Mononuclear cell (primary cell): Measurements from ENCODE around the gene KRTAP4-2. TPM values are rescaled to one million over a fixed set of nuclear protein-coding genes. Genes with fewer than 3 reads are reported as not detected.
"Not testable (repeated sequence)": the region's sequence is repeated elsewhere in the genome, so short reads cannot be mapped to it uniquely, and the experiment has no call there.

Experiments
- H3K27me3 ChIP-seq: 2 replicates; pipeline ENCODE4 v1.6.0; 2011; ENCODE audit warnings: low read length, control low read depth; ENCODE audit not compliant: insufficient read depth
- H3K4me1 ChIP-seq: 2 replicates; pipeline ENCODE4 v1.5.1; 2011; ENCODE audit warnings: mild to moderate bottlenecking, low read length, control low read depth; ENCODE audit not compliant: insufficient read depth
- H3K4me3 ChIP-seq: 2 replicates; pipeline ENCODE4 v1.5.1; 2011; ENCODE audit warnings: mild to moderate bottlenecking, low read length, moderate library complexity
- H3K9me3 ChIP-seq: 2 replicates; pipeline ENCODE4 v1.5.1; 2011; ENCODE audit warnings: low read depth, mild to moderate bottlenecking, control low read depth, low read length
- total RNA-seq: library from RNA; depleted of rRNA; stranded (reverse); fragments of >200 nt; gene quantifications from one replicate; pipeline ENCODE4 v1.2.3, GENCODE V29; 2012

The KRTAP4-2 gene
- total RNA-seq, result not detected

DNA sequence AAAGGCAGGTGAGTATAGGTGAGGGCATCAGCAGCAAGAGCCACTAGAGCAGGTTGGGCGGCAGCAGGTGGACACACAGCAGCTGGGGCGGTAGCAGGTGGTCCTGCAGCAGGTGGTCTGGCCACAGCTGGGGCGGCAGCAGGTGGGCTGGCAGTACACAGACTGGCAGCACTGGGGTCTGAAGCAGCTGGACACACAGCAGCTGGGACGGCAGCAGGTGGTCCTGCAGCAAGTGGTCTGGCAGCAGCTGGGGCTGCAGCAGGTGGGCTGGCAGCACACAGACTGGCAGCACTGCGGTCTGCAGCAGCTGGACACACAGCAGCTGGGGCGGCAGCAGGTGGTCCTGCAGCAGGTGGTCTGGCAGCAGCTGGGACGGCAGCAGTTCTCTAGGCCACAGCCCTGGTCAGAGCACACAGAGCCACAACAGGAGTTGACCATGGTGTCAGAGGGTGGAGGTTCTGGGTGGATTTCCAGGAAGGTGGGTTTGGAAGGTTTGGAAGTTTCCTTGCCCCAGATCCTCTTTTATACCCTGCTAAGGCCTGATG is at the start of gene KRTAP4-2:
Gene KRTAP4-2, minus strand, starts transcription at position 495 of the 545 bp plus-strand sequence. Its CDS starts 57 bp downstream, at position 438.
- H3K27me3 ChIP-seq, result no peaks in the 10 kb centered on the region
- no peak within 1 kb of the TSS for H3K4me3 ChIP-seq
- peaks cover 20% of the 10 kb centered on the region for H3K4me1 ChIP-seq
- H3K9me3 ChIP-seq, result no peaks in the 10 kb centered on the region

GRCh38 chr17:41226598-41227095 is 48.6 kb upstream of the KRTAP4-2 start, which contains the start of gene KRTAP9-2:
TSS of gene KRTAP9-2 (plus strand) at chr17:41226648. CDS start at chr17:41226655, 7 bp downstream.
- not testable (repeated sequence) for H3K4me3 ChIP-seq, H3K4me1 ChIP-seq, H3K27me3 ChIP-seq, H3K9me3 ChIP-seq

DNA sequence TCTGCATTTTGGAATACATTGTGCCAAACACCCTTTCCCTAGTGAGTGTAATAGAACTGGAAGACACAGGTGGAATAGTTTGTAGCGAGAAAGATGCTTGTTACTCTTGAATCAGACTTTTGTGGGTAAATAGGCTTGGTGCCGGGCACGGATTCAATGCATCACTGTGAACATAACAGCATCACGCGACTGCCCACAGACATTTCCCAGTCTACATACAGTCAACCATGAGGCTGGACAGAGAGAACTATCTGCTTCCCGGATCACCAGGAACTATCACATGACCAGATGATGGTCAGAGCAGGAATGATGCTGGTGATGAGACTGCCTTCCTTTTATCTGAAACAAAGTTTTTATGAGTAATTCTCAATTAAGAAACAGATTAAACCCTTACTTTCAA is 48.0 kb upstream of the KRTAP4-2 start:
- no peak overlapping the region for H3K4me3 ChIP-seq

GRCh38 chr17:41223821-41224220 is 45.8 kb upstream of the KRTAP4-2 start:
- Histone ChIP-seq H3K4me3 (no peak overlapping the region), H3K27me3 (peaks cover 3% of the 10 kb centered on the region), H3K4me1 (no peaks in the 10 kb centered on the region), H3K9me3 (no peaks in the 10 kb centered on the region)

More for the DNA sequence above, 48.0 kb upstream of the KRTAP4-2 start:
- peaks cover 3% of the 10 kb centered on the region for H3K27me3 ChIP-seq
- H3K4me1 ChIP-seq, result no peaks in the 10 kb centered on the region
- no peaks in the 10 kb centered on the region for H3K9me3 ChIP-seq

GRCh38 chr17:41215681-41216080 is 37.7 kb upstream of the KRTAP4-2 start:
- no peaks in the 10 kb centered on the region for H3K4me1 ChIP-seq
- H3K4me3 ChIP-seq, result no peak overlapping the region
- H3K9me3 ChIP-seq, result no peaks in the 10 kb centered on the region
- peaks cover 4% of the 10 kb centered on the region for H3K27me3 ChIP-seq

DNA sequence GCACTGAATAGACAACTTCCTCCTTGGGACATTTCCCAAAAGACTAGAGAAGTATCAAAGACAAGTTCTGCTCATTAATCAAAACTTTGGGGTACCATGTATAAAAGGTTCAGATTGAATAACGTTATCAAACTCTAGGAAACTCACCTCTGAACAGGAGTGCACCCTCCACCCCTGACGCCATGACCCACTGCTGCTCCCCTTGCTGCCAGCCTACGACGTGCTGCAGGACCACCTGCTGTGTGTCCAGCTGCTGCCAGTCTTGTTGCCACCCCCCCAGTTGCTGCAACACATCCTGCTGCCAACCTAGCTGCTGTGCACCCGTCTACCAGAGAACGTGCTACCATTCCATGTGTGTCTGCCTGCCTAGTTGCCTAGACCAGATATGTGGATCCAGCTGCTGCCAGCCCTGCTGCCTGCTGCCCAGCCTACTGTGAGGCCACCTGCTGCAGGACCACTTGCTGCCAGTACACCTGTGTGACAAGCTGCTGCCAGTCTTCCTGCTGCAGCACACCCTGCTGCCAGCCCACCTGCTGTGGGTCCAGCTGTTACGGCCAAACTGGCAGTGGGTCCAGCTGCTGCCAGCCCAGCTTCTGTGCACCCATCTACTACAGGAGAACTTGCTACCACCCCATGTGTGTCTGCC is 34.6 kb upstream of the KRTAP4-2 start:
- Histone ChIP-seq H3K4me3 (no peak overlapping the region), H3K4me1 (no peaks in the 10 kb centered on the region), H3K27me3 (peaks cover 21% of the 10 kb centered on the region), H3K9me3 (no peaks in the 10 kb centered on the region)

GRCh38 chr17:41211845-41212466 is 33.9 kb upstream of the KRTAP4-2 start:
- no peaks in the 10 kb centered on the region for H3K4me1 ChIP-seq
- H3K4me3 ChIP-seq, result no peak overlapping the region
- peaks cover 24% of the 10 kb centered on the region for H3K27me3 ChIP-seq
- no peaks in the 10 kb centered on the region for H3K9me3 ChIP-seq

DNA sequence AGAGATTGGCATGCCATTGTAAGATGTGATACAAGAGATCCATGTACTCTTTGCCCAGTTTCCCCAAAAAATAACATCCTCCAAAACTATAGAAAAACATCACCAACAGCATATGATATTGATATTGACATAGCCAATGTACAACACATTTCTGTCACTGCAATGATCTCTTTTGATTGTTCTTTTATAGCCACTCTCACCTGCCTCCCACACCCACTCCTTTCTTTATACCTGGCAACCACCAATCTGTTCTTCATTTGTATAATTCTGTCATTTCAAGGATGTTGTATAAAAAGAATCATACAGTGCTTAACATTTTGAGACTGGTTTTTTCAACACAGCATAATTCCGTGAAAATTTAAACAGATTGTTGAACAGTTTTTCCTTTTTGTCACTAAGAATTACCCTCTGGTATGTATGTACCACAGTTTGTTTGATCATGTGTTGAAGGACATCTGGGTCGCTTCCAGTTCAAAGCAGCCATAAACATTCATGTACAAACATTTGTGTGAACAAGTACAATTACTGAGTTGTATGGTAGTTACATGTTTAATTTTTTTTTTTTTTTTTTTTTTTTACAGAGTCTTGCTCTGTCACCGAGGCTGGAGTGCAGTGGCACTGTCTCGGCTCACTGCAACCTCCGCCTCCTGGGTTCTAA is 21.5 kb upstream of the KRTAP4-2 start:
- peaks cover 2% of the 10 kb centered on the region for H3K27me3 ChIP-seq
- no peak overlapping the region for H3K4me3 ChIP-seq
- H3K4me1 ChIP-seq, result no peaks in the 10 kb centered on the region
- no peaks in the 10 kb centered on the region for H3K9me3 ChIP-seq

DNA sequence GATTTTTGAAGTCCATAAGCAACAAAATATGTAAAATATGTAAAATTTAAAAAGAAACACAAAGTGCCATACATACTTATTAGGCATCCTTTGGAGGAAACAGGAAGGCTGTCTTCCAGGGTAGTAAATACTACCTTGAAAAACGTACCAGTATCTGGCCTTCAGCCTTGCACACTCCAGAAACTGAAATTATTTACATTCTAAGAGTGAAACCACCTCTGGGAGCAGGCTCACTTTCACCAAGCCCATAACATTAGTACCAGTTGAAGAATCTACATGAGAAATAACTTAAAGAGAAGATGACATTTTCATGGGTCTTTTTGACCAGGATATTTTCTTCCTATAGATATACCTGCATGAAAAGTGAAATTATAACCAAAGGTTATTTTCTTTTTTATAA is 18.0 kb upstream of the KRTAP4-2 start:
- no peaks in the 10 kb centered on the region for H3K9me3 ChIP-seq
- peaks cover 2% of the 10 kb centered on the region for H3K27me3 ChIP-seq
- H3K4me1 ChIP-seq, result no peaks in the 10 kb centered on the region
- H3K4me3 ChIP-seq, result no peak overlapping the region

DNA sequence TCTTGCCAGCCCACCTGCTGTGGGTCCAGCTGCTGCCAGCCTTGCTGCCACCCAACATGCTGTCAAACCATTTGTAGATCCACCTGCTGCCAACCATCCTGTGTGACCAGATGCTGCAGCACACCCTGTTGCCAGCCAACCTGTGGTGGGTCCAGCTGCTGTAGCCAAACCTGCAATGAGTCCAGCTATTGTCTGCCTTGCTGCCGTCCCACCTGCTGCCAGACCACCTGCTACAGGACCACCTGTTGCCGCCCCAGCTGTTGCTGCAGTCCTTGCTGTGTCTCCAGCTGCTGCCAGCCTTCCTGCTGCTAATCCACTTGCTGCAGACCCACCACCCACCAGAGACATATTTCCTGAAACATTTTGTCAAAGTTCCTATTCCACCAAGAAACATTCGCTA is 12.3 kb upstream of the KRTAP4-2 start:
- H3K9me3 ChIP-seq, result no peaks in the 10 kb centered on the region
- no peak overlapping the region for H3K4me3 ChIP-seq
- peaks cover 6% of the 10 kb centered on the region for H3K27me3 ChIP-seq
- no peaks in the 10 kb centered on the region for H3K4me1 ChIP-seq

DNA sequence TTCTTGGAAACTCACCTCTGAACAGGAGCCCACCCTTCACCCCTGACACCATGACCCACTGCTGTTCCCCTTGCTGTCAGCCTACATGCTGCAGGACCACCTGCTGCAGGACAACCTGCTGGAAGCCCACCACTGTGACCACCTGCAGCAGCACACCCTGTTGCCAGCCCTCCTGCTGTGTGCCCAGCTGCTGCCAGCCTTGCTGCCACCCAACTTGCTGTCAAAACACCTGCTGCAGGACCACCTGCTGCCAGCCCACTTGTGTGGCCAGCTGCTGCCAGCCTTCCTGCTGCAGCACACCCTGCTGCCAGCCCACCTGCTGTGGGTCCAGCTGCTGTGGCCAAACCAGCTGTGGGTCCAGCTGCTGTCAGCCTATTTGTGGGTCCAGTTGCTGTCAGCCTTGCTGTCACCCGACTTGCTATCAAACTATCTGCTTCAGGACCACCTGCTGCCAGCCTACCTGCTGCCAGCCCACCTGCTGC is 11.9 kb upstream of the KRTAP4-2 start, which contains the start of gene KRTAP9-1:
Gene KRTAP9-1, plus strand, starts transcription at position 51 of the 482 bp plus-strand sequence. Its CDS starts 0 bp downstream, at position 51.
- not testable (repeated sequence) for H3K4me1 ChIP-seq, H3K4me3 ChIP-seq, H3K9me3 ChIP-seq

DNA sequence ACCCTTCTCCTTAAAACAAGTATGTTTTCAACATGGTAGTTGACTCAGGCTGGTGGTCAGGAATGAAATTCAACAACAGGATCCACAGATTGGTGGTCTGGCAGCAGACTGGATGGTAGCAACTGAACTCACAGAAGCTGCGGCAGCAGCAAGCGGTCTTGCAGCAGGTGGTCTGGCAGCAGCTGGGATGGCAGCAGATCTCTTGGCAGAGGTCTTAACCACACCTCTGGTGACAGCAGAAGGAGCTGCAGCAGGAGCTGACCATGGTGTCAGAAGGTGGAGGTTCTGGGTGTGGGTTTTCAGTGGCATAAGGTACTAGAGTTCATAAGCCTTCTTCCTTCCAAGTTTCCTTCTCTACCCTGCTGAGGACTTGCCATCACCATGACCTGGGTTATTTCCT is 8.9 kb upstream of the KRTAP4-2 start:
- H3K27me3 ChIP-seq, result peaks cover 6% of the 10 kb centered on the region
- no peaks in the 10 kb centered on the region for H3K9me3 ChIP-seq
- no peaks in the 10 kb centered on the region for H3K4me1 ChIP-seq
- H3K4me3 ChIP-seq, result no peak overlapping the region

More for the DNA sequence above, 11.9 kb upstream of the KRTAP4-2 start, which contains the start of gene KRTAP9-1:
- not testable (repeated sequence) for H3K27me3 ChIP-seq

DNA sequence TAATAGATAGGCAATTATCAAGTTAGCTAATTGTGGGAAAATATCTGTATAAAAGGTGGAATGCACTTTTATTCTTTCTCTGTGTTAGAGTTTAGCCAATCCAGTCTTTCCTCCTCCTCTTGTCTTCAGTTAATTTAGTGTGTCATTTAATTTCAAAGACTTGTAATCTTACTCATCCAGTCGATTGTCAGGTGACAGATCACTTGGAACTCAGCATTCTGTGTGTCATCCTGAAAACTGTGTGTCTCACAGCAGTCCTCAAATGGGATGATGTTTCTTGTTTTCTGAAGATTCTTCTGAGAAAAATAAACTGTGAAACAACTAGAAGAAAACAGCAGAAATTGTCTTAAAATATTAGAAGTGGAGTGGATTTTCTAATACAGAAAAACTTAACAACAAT is 7.0 kb upstream of the KRTAP4-2 start:
- Histone ChIP-seq H3K4me1 (no peaks in the 10 kb centered on the region), H3K4me3 (no peak overlapping the region)

GRCh38 chr17:41184480-41184961 is 6.5 kb upstream of the KRTAP4-2 start, which contains the start of gene KRTAP4-1:
TSS of gene KRTAP4-1 (minus strand) at chr17:41184911. CDS start at chr17:41184854, 57 bp downstream.
- Histone ChIP-seq H3K9me3 (no peaks in the 10 kb centered on the region), H3K4me3 (no peak within 1 kb of the TSS), H3K4me1 (no peaks in the 10 kb centered on the region), H3K27me3 (peaks cover 3% of the 10 kb centered on the region)

More for the DNA sequence above, 7.0 kb upstream of the KRTAP4-2 start:
- Histone ChIP-seq H3K27me3 (peaks cover 3% of the 10 kb centered on the region), H3K9me3 (no peaks in the 10 kb centered on the region)
